Vagina (tissue), 2 donors: ENCODE measurements around the gene APH1A. TPM values are rescaled to one million over a fixed set of nuclear protein-coding genes. Genes with fewer than 3 reads are reported as not detected.
A peak's percentile ranks its signal among the peaks of the same experiment; 100 is the strongest.
"Not testable (repeated sequence)": the region's sequence is repeated elsewhere in the genome, so short reads cannot be mapped to it uniquely, and the experiment has no call there.

Source experiments
- DNase-seq, 2 donors: peaks; one replicate each; pipeline ENCODE4 v3.0.0-alpha.2; 2017; ENCODE audit errors: extremely low spot score in 2 of 2
- H3K27ac ChIP-seq: fragments of 200-600 bp; sonication (generic); one replicate; pipeline ENCODE4 v1.5.1; 2019
- H3K27me3 ChIP-seq: fragments of 200-600 bp; sonication (generic); one replicate; pipeline ENCODE4 v1.5.1; 2019
- H3K36me3 ChIP-seq, 2 donors: fragments of 200-600 bp; sonication (generic); one replicate each; pipeline ENCODE4 v1.5.1; 2017 to 2019
- H3K4me1 ChIP-seq: fragments of 200-600 bp; sonication (generic); one replicate; pipeline ENCODE4 v1.5.1; 2019
- H3K4me3 ChIP-seq, 2 donors: fragments of 200-600 bp; sonication (generic); 1 replicate in 1 of 2; 2 replicates in 1 of 2; pipeline ENCODE4 v1.5.1; 2016 to 2019
- H3K9me3 ChIP-seq: fragments of 200-600 bp; sonication (generic); one replicate; pipeline ENCODE4 v1.5.1; 2019
- CTCF ChIP-seq, 3 experiments: fragments of 450-650 bp in 2 of 3; fragments of 200-600 bp in 1 of 3; sonication (generic) in 1 of 3; IDR thresholded peaks; one replicate each; pipeline ENCODE4 v1.5.1; 2017 to 2019; ENCODE audit warnings: antibody characterized with exemption in 3 of 3, mild to moderate bottlenecking in 2 of 3, moderate library complexity in 2 of 3
- POLR2A ChIP-seq, 2 donors: fragments of 450-650 bp; IDR thresholded peaks; one replicate each; pipeline ENCODE4 v1.6.1; 2017; ENCODE audit warnings: antibody characterized with exemption in 2 of 2, mild to moderate bottlenecking in 2 of 2, moderate library complexity in 2 of 2
- POLR2AphosphoS5 ChIP-seq, 2 donors: sonication (generic); formaldehyde crosslinking; IDR thresholded peaks; one replicate each; pipeline ENCODE4 v1.9.0; 2017; ENCODE audit warnings: antibody characterized with exemption in 2 of 2, mild to moderate bottlenecking in 2 of 2, low read depth in 1 of 2; ENCODE audit not compliant: insufficient read depth in 1 of 2
- intact Hi-C: fragments of 100-400 bp; cut with DNase I; formaldehyde crosslinking; loops from one replicate; pipeline ENCODE4 v1.15.1; 2023
- total RNA-seq: library from RNA; depleted of rRNA; stranded (reverse); fragments of >200 nt; gene quantifications from one replicate; pipeline ENCODE4 v1.2.3, GENCODE V29; 2016

Gene APH1A
- total RNA-seq, 1 donor from 2014 or later = 52.8 TPM

GRCh38 chr1:150233359-150234308 lies 35.2 kb downstream of the APH1A start:
- Histone ChIP-seq H3K4me1 (peaks cover 18% of the 10 kb centered on the region), H3K9me3 (no peaks in the 10 kb centered on the region), H3K27me3 (no peaks in the 10 kb centered on the region), H3K27ac (peak overlapping the region; percentile 99), H3K36me3 (peaks cover 0 to 10% of the 10 kb centered on the region in 2 donors), H3K4me3 (peak overlapping the region; percentile 71 to 93)
- no peak for DNase-seq
- TF ChIP-seq POLR2AphosphoS5 (IDR thresholded peaks at IDR 0.05; ENCODE audit: insufficient read depth in 1 of 2, low read depth in 1 of 2) (no peak), CTCF (IDR thresholded peaks at IDR 0.05) (no peak), POLR2A (IDR thresholded peaks at IDR 0.05) (no peak)
- intact Hi-C loops = no loop called here

GRCh38 chr1:150232921-150233320 lies 35.9 kb downstream of the APH1A start:
- peaks cover 0 to 11% of the 10 kb centered on the region in 2 donors for H3K36me3 ChIP-seq
- H3K4me3 ChIP-seq, intact Hi-C loops, DNase-seq, H3K27me3 ChIP-seq, H3K9me3 ChIP-seq: not testable (repeated sequence)
- H3K4me1 ChIP-seq = peaks cover 18% of the 10 kb centered on the region
- peak overlapping the region; percentile 99 for H3K27ac ChIP-seq

- H3K4me1 ChIP-seq, H3K27ac ChIP-seq, DNase-seq, intact Hi-C loops, H3K27me3 ChIP-seq, H3K9me3 ChIP-seq, H3K4me3 ChIP-seq: not testable (repeated sequence)
- H3K36me3 ChIP-seq = peaks cover 0 to 35% of the 10 kb centered on the region in 2 donors
Observed at GRCh38 chr1:150228246-150228645, 40.6 kb downstream of the APH1A start.

GRCh38 chr1:150227228-150227627 lies 41.6 kb downstream of the APH1A start:
- Histone ChIP-seq H3K4me3 (no peak overlapping the region), H3K27me3 (no peaks in the 10 kb centered on the region), H3K9me3 (no peaks in the 10 kb centered on the region), H3K27ac (no peak overlapping the region), H3K4me1 (no peaks in the 10 kb centered on the region), H3K36me3 (peaks cover 0 to 40% of the 10 kb centered on the region in 2 donors)
- no peak for TF ChIP-seq POLR2AphosphoS5 (IDR thresholded peaks at IDR 0.05; ENCODE audit: insufficient read depth in 1 of 2, low read depth in 1 of 2)
- TF ChIP-seq CTCF (IDR thresholded peaks at IDR 0.05) = no peak
- TF ChIP-seq POLR2A (IDR thresholded peaks at IDR 0.05) = no peak
- intact Hi-C loops = no loop called here
- DNase-seq = no peak

- Histone ChIP-seq H3K9me3 (no peaks in the 10 kb centered on the region), H3K4me1 (no peaks in the 10 kb centered on the region), H3K4me3 (no peak overlapping the region), H3K27ac (no peak overlapping the region), H3K36me3 (peaks cover 0 to 42% of the 10 kb centered on the region in 2 donors), H3K27me3 (no peaks in the 10 kb centered on the region)
- TF ChIP-seq POLR2A (IDR thresholded peaks at IDR 0.05) (no peak), POLR2AphosphoS5 (IDR thresholded peaks at IDR 0.05; ENCODE audit: insufficient read depth in 1 of 2, low read depth in 1 of 2) (no peak), CTCF (IDR thresholded peaks at IDR 0.05) (no peak)
- intact Hi-C loops = no loop called here
- DNase-seq = no peak
Observed at GRCh38 chr1:150226486-150226885, 42.3 kb downstream of the APH1A start.

GRCh38 chr1:150225546-150225945 lies 43.3 kb downstream of the APH1A start:
- TF ChIP-seq POLR2A (IDR thresholded peaks at IDR 0.05) (no peak), POLR2AphosphoS5 (IDR thresholded peaks at IDR 0.05; ENCODE audit: insufficient read depth in 1 of 2, low read depth in 1 of 2) (no peak), CTCF (IDR thresholded peaks at IDR 0.05) (no peak)
- no peaks in the 10 kb centered on the region for H3K4me1 ChIP-seq
- intact Hi-C loops = no loop called here
- DNase-seq = no peak
- H3K36me3 ChIP-seq = peaks cover 0 to 44% of the 10 kb centered on the region in 2 donors
- no peaks in the 10 kb centered on the region for H3K27me3 ChIP-seq
- no peak overlapping the region for H3K27ac ChIP-seq
- no peak overlapping the region for H3K4me3 ChIP-seq
- no peaks in the 10 kb centered on the region for H3K9me3 ChIP-seq
